HPDE6-E6E7 (cell line): ENCODE measurements around the gene NTMT1.
"Not testable (repeated sequence)": the region's sequence is repeated elsewhere in the genome, so short reads cannot be mapped to it uniquely, and the experiment has no call there.

Experiments used
- DNase-seq: peaks from one replicate; pipeline ENCODE4 v3.0.0; 2011; ENCODE audit warnings: missing footprints; ENCODE audit errors: extremely low spot score

Gene NTMT1

GRCh38 chr9:129654554-129655040 is 28.6 kb downstream of the NTMT1 start:
- DNase-seq: no peak

- DNase-seq: no peak
Measured at GRCh38 chr9:129655154-129655553, 29.2 kb downstream of the NTMT1 start.

DNA sequence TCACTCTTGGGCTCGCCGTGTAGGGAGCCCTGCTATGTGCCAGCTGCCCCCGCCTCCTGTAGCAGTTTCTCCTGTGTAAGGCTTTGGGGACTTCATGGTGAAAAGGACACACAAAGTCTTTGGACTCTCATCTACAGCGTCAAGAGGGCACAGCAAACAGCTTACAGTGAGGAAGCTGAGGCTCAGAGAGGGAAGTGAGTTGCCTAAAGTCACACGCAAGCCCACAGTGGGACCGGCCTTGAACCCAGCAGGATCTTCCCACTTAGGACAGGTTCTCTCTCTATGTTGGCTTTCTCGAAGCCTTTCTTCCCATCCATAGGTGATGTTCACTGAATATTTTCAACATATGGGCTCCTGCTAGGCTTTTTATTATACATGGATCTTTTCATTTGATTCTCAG is 29.7 kb downstream of the NTMT1 start:
- no peak for DNase-seq

DNA sequence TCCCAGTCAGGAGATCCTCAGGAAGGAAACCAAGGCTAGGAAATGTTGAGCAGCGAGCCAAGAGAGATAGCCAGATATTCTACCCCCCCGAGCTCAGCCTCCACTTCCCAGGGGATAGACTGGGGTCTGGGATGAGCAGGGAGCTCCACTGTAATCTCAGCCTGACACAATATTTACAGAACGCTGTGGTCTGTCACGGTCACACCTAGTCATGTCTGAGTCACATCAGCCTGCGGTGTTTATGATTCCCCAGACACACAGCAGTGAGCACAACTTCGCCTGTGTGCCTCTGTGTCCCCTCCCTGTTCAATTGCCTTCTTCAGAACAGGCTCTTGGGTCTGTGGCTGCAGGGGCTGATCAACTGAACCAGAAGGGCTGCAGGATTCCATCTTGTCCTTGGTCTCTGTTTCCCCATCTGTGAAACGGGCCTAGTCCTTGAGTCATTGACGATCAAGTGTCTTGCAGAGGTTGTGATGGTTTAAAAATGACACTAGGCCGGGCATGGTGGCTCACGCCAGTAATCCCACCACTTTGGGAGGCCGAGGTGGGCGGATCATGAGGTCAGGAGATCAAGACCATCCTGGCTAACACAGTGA is 30.9 kb downstream of the NTMT1 start:
- DNase-seq: peak; percentile 69

GRCh38 chr9:129661029-129661428 is 35.1 kb downstream of the NTMT1 start:
- no peak for DNase-seq

- DNase-seq: not testable (repeated sequence)
Measured at GRCh38 chr9:129662239-129662638, 36.3 kb downstream of the NTMT1 start.

- DNase-seq: no peak
Measured at GRCh38 chr9:129664746-129665388, 38.9 kb downstream of the NTMT1 start.

DNA sequence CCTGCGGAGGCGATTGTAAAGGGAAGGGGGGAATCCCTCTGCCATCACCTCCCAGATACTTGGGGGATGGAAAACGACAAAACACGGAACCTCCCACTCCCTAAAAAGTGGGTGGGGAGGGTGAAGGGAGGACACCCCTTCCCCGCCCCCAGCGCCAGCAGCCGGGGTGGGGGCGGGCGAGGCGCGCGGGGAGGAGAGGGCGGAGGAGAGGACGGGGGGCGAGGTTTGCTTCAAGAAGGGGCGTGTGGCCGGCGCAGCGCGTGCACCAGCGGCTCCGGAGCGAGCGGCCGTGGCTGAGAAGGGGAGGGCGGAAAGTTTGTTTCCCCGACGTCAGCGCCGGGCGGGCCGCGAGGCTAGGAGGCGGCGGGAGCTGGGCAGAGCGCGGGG is 39.4 kb downstream of the NTMT1 start, which contains the start of gene PRRX2:
Gene PRRX2, plus strand, starts transcription at position 259 of the 387 bp plus-strand sequence. CDS start 221 bp downstream, outside the sequence.
- DNase-seq: no peak

- no peak for DNase-seq
Measured at GRCh38 chr9:129665814-129666520, 40.0 kb downstream of the NTMT1 start.

DNA sequence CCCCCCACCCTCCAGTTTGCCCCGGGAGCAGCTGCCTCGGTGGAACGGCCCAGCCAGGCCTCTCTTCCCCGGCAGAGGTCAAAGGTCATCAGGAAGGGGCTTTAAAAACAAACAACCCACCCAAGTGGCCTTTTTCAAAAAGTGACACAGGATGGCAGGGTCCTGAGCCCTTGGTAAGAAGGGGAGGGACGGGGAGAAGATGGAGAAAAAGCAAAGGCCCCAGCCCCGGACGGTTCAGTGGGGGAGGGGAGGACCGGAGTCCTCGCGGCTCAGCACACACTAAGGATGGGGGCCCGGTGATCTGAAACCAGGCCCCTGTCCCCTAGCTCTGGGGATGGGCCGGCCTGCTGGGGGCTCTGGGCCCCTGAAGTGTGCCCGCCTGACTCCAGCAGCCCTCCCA is 40.6 kb downstream of the NTMT1 start:
- DNase-seq: no peak

GRCh38 chr9:129667378-129667777 is 41.4 kb downstream of the NTMT1 start:
- no peak for DNase-seq

DNA sequence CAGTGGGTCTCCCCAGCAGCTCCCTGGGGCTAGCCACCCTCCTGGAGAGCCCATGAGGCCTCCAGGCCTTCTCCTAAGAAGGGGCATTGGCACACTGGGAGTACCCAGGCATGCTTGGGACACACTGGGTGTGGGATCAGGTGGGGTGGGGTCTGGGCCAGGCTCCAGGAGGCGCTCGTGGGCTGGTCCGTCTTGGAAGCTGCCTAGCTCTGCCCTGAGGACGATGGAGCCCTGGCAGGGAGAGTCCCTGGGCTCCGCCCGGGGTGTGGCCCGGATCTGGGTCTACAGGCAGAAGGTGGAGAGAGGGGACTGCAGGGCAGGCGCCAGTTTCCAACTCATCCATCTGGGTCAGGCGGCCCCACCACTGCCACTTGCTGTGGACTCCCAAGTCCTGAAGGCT is 41.9 kb downstream of the NTMT1 start:
- DNase-seq: no peak

DNA sequence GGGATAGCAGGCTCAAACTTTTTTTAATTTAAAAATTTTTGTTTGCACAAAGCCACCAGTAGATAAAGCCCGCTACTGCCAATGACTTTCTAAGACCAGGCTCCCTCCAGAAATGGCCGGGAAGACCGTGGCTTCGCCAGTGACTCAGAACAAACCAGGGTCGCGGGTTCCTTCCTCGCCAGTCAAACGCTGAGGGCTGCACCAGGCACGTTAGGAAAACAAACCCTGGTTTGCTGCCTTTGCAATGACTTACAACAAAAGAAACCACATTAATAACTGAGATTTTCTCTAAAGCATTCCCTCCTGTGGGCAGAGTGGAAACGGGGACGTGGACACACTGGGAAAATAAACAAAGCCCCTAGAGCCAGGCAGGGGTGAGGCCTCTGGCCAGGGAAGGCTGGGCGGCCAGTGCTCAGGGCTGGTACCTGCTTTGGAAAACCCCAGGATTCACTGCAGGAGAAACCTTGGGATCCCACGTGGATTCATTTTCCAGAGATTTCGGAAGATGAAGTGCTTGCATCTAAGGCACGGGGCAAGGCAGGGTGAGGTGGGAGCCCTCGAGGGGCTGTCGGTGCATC is 43.3 kb downstream of the NTMT1 start:
- no peak for DNase-seq

DNA sequence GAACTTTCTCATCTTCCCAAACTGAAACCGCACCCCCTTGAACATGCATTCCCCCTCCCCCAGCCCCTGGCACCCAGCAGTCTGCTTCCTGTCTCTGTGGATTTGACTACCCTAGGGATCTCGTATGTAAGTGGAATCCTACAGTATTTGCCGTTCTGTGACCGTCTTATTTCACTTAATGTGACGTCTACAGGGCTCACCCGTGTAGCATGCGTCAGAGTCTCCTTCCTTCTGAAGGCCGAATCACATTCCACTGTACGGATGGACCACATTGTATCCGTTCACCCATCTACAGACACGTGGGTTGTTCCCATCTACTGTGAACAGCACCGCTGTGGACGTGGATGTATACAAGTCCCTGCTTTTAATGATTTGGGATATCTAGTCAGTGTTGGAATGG is 44.0 kb downstream of the NTMT1 start:
- no peak for DNase-seq

DNA sequence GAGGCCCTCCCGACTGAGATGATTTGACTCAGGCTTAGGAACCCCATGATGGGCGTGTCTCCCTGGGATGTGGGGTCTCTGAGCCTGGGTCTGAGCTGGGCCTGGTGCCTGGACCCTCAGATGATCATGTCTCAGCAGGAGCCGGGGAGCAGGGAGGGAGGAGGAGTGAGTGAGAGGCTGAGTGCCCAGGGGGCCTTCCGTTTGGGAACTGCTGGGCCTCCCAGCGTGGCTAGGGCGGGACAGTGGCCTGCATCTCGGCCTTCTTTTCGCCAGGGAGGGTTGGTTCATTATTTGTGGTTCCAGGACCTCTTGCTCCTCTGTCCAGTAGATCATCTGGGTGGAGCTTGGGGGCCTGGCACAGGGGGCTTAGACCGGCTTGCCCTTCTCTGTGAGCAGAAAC is 45.1 kb downstream of the NTMT1 start:
- no peak for DNase-seq

DNA sequence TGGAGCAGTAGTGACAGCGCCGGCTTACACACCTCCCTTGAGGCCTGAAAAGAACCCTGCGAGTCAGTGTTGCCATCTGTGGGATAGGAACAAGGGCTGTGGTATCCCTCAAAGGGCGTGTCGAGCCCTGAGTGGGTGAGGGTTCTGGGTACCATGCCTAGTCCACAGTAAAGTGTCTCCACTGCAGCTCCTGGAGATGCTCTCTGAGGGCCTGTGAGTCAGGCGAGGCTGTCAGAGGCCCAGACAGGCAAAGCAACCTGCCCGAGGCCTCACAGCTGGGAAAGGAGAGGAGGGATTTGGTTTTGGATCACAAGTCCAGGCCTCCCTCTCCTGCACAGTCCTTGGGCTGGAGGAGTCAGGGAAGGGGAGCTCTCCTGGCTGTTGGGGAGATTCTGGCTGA is 45.6 kb downstream of the NTMT1 start:
- DNase-seq: no peak

DNA sequence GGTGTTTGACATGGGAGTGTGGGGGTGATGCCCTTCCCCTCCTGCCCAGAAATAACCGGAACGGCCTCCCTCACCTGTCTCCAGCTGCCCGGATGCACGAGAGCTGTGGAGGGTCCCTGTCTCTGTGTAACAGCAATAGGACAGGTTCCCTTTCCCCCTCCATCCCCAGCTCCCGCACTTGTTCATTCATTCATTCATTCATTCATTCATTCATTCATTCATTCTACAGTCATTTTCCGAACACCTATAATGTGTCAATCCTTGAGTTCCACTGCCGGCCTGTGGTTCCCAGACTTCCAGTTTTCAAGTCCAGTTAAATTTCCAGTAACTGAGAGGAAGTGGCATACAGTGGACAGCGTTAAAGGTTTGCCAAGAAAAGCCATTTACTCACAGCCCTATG is 46.7 kb downstream of the NTMT1 start:
- DNase-seq: no peak

- DNase-seq: no peak
Measured at GRCh38 chr9:129673602-129674001, 47.6 kb downstream of the NTMT1 start.

- DNase-seq: no peak
Measured at GRCh38 chr9:129674229-129674628, 48.3 kb downstream of the NTMT1 start.

GRCh38 chr9:129675620-129676019 is 49.7 kb downstream of the NTMT1 start:
- DNase-seq: no peak

GRCh38 chr9:129676287-129676686 is 50.3 kb downstream of the NTMT1 start:
- no peak for DNase-seq

GRCh38 chr9:129676975-129677374 is 51.0 kb downstream of the NTMT1 start:
- DNase-seq: no peak

DNA sequence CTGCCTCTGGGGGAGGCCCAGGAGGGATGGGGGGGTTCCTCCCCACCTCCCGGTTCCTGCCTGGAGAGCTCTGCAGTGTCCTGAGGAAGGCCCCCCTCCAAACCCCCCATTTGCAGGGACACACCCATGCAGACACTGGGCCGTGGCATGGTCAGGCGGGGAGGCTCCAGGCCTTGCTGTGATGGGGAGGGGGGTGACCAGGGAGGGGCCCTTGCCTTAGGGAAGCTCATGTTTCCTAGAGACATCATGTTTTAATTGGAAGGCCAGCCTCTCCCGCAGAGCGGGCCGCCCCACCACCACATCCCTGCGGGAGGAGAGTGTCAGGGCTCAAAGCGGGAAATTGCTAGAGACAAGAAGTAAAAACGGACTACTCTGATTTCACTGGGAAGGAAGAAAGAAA is 51.5 kb downstream of the NTMT1 start:
- DNase-seq: no peak
